ENCODE data around the gene PPP1R9A.

PPP1R9A gene

DNA sequence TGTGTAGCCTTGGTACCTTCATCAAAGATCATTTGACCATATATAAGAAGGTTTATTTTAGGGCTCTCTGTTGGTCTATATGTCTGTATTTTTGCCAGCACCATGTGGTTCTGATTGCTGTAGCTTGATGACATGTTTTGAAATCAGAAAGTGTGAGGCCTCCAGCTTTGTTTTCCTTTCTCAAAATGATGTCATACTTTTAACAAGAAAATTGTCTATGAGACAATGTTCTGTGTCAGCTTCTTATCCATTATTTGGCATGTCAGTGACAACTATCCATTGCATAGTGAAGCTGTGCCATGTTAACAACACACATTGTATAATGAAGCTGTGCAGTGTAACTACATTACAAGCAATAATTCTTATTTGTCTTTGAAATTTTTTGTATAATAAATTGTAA lies 9.1 kb upstream of the PPP1R9A start:
- TF ChIP-seq, protein P1, sequence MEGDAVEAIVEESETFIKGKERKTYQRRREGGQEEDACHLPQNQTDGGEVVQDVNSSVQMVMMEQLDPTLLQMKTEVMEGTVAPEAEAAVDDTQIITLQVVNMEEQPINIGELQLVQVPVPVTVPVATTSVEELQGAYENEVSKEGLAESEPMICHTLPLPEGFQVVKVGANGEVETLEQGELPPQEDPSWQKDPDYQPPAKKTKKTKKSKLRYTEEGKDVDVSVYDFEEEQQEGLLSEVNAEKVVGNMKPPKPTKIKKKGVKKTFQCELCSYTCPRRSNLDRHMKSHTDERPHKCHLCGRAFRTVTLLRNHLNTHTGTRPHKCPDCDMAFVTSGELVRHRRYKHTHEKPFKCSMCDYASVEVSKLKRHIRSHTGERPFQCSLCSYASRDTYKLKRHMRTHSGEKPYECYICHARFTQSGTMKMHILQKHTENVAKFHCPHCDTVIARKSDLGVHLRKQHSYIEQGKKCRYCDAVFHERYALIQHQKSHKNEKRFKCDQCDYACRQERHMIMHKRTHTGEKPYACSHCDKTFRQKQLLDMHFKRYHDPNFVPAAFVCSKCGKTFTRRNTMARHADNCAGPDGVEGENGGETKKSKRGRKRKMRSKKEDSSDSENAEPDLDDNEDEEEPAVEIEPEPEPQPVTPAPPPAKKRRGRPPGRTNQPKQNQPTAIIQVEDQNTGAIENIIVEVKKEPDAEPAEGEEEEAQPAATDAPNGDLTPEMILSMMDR (IDR thresholded peaks at IDR 0.05; ENCODE audit: control insufficient read depth, extremely low read depth, insufficient read depth): no peak
- H3K4me3 ChIP-seq (ENCODE audit: low read depth, low read length): no peak overlapping the region
- no peak for DNase-seq (ENCODE audit: low read depth)

DNA sequence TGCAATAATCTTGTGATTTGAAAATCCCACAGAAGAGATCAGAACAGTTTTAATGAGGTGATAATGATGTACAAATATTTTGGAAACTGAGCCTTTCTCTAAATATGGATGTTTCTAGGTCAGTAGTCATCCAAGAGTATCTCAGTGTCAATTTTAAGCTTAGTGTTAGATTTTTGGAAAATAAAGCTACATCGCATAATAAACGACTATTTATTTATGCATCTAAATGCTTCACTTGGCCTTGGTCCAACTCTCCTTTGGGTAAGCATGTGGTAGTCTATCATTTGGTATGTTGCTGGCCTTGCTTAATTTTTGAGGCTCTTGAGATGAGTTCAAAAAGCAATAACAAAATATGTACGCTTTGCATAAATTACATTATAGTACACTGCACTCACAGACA lies 5.4 kb upstream of the PPP1R9A start:
- TF ChIP-seq, protein P1 (IDR thresholded peaks at IDR 0.05; ENCODE audit: control insufficient read depth, extremely low read depth, insufficient read depth): no peak
- H3K4me3 ChIP-seq (ENCODE audit: low read depth, low read length): no peak overlapping the region
- no peak for DNase-seq (ENCODE audit: low read depth)

DNA sequence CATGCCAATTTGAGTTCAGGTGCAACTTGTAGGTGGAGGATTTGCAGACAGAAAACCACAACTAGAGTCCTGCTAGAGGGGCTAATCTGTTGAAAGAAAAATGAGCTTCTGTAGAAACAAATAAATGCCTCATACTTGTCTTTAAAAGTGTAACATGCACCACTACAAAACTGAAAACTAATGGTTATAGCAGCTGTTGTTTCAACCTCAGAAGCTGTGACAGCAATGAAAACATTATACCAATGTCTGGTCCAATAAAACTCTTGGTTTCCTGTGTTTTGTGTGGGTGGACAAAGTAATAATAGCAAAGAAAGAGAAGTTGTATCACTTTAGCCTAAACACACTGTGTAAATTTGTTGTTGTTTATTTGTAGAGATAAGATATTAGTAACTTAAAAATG lies 3.4 kb upstream of the PPP1R9A start:
- H3K4me3 ChIP-seq (ENCODE audit: low read depth, low read length): no peak overlapping the region
- TF ChIP-seq, protein P1 (IDR thresholded peaks at IDR 0.05; ENCODE audit: control insufficient read depth, extremely low read depth, insufficient read depth): no peak
- DNase-seq (ENCODE audit: low read depth): no peak

DNA sequence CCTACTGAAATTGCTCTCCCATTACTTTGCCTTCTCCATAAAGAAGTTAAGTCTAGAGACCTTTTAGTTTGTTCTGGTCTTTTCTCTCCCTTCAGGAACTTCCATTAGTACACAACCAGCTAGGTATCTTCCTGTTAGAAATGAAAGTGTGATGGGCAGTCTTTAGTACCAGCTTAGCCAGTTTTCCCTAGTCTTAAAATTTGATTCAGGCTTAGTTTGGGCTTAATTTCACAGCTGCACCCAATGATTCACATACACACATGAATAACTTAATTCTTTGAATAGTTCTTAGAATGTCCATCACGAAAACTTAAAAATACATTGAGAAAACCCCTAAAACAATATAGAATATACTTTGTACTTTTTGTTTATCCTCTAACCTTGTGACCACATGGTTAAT lies 2.4 kb upstream of the PPP1R9A start:
- H3K4me3 ChIP-seq (ENCODE audit: low read depth, low read length): no peak overlapping the region
- no peak for DNase-seq (ENCODE audit: low read depth)
- TF ChIP-seq, protein P1 (IDR thresholded peaks at IDR 0.05; ENCODE audit: control insufficient read depth, extremely low read depth, insufficient read depth): no peak

DNA sequence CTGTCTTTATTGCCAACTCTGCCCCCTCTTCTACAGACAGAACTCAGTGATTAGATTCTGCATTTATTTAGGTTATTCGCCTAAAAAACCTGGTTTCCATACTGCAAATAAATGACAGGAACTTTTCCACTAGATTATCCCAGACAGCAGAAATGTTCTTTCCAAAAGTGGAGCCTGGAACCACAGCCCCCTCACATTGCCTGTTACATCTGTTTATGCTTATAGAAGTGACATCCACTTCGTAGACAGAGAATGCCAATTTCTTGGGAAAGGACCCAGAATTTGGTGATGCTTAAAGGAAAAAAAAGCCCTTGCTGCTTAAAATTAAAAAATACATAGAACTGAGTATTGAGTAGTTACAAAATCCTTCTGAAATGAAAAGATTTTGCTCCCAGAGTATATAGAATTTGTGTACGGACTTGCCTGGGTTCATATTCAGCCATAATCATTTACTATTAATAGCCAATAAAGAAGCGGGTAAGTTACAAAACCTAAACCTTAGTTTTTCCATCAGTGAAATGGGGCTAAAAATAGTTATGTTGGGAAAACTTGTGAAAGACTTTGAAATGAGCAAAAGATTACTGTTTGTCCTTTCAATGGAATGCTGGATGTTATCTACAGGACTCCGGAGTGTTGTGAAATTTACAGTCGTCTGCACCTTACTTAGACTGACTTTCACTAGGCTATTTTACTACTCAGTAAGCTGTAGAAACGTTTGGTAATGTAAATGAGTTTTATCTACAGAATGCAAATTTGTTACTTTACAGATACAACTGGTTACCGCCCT lies 1.1 kb upstream of the PPP1R9A start:
- H3K4me3 ChIP-seq (ENCODE audit: low read depth, low read length): no peak overlapping the region
- no peak for DNase-seq (ENCODE audit: low read depth)
- TF ChIP-seq, protein P1 (IDR thresholded peaks at IDR 0.05; ENCODE audit: control insufficient read depth, extremely low read depth, insufficient read depth): no peak

DNA sequence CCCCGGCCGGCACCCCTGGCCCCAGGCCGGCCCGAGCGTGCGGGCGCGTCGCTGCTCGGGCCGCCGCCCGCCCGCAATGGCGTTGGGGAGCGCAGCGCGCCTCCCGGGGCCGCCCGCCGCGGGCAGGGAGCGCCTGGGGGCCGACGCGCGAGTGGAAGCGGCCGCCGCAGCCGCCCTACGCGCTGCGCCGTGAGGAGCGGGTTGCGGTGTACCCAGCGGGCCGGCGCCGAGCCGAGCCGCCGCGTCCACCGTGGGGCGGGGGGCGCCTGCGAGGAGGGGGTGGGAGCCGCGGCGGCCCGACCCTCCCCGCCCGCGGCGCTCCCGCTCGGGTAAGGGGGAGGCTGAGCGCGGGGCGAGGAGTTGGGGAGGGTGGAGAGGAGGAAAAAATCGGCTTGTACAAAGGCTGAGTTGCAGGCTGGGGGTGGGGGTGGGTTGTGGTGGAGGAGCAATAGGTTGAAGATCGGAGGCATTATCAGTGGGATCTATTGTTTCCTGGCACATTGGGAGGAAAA lies 473 bp downstream of the PPP1R9A start:
- no peak for DNase-seq (ENCODE audit: low read depth)
- peak overlapping the region; percentile 46 for H3K4me3 ChIP-seq (ENCODE audit: low read depth, low read length)
- TF ChIP-seq, protein P1 (IDR thresholded peaks at IDR 0.05; ENCODE audit: control insufficient read depth, extremely low read depth, insufficient read depth): no peak

Data from LNCaP clone FGC (cell line).